ENCODE results near the gene COQ10A.

DNA sequence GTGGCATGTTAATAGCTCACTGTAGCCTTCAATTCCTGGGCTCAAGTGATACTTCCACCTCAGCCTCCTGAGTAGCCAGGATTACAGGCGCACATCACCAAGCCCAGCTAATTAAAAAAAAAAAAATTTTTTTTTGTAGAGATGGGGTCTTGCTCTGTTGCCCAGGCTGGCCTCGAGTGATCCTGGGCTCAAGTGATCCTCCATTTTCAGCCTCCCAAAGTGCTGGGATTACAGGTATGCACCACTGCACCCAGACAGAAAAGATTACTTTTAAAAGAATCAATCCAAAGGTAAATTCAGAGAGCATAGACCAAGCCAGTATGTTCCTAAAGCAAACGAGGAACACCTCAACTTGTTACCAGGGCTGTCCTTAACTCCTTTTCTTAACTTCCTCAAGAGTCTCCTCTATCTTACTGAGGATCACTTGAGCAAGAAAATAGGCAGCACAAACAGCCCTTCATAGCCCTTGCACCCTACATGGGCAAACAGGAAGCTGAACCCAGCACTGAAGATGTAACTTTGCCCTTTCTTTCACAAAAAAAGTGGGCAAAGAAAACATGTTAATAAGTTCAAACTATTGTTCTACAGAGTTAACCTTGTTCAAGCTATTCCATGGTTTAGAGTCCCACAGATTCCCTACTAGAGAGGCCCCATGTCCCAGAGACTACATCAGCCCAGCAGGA, 22.1 kb downstream of the COQ10A start:
- TF ChIP-seq POLR2AphosphoS5 (IDR thresholded peaks at IDR 0.05) (no peak), POLR2A (IDR thresholded peaks at IDR 0.05) (no peak)
